HEK293 (cell line): ENCODE results near the gene PHF5A.
A peak's percentile ranks its signal among the peaks of the same experiment; 100 is the strongest.

Source experiments
- CTCF ChIA-PET: fragments of 350-600 bp; formaldehyde crosslinking; extraction: SDS; loops from one replicate; lab custom pipeline; 2021; ENCODE audit warnings: antibody characterized with exemption; lab: Yijun Ruan, JAX
- POLR2A ChIA-PET: fragments of 300-600 bp; formaldehyde crosslinking; extraction: SDS; loops from one replicate; lab custom pipeline; 2020; ENCODE audit warnings: antibody characterized with exemption, inconsistent platforms; lab: Yijun Ruan, JAX
- H3K27ac ChIP-seq: fragments of 200-500 bp; sonication (Bioruptor generic); 2 replicates; pipeline ENCODE4 v1.5.1; 2014; ENCODE audit warnings: low read depth, low read length, control low read depth, inconsistent platforms; ENCODE audit errors: extremely low read depth
- H3K36me3 ChIP-seq, 2 experiments: fragments of 200-500 bp in 1 of 2; sonication (Bioruptor generic) in 1 of 2; 1 replicate in 1 of 2; 2 replicates in 1 of 2; pipeline ENCODE4 v1.5.1; 2014 to 2017; ENCODE audit warnings: inconsistent platforms in 2 of 2, low read length in 2 of 2; ENCODE audit not compliant: control insufficient read depth in 2 of 2, insufficient read depth in 1 of 2
- H3K4me1 ChIP-seq: fragments of 200-500 bp; sonication (Bioruptor generic); 2 replicates; pipeline ENCODE4 v1.5.1; 2014; ENCODE audit warnings: mild to moderate bottlenecking, low read length, inconsistent platforms; ENCODE audit not compliant: control insufficient read depth, insufficient read depth
- H3K4me3 ChIP-seq: 2 replicates; pipeline ENCODE4 v1.5.1; 2011; ENCODE audit warnings: low read depth, mild to moderate bottlenecking, control low read depth, low read length, moderate library complexity
- H3K9me3 ChIP-seq: fragments of 200-500 bp; sonication (Bioruptor generic); 2 replicates; pipeline ENCODE4 v1.5.1; 2014; ENCODE audit warnings: low read depth, low read length, inconsistent platforms; ENCODE audit not compliant: control insufficient read depth, insufficient read depth
- ELK4 ChIP-seq: IDR thresholded peaks from 2 replicates; pipeline ENCODE4 v1.6.1; 2011; ENCODE audit warnings: mild to moderate bottlenecking, low read depth, low read length, borderline replicate concordance
- GLI2 ChIP-seq: fragments of 450-650 bp; formaldehyde crosslinking; IDR thresholded peaks from 2 replicates; pipeline ENCODE4; 2017; ENCODE audit warnings: missing biosample characterization, missing genetic modification characterization, low read depth, borderline replicate concordance
- GLIS1 ChIP-seq: fragments of 450-650 bp; formaldehyde crosslinking; IDR thresholded peaks from 2 replicates; pipeline ENCODE4 v1.5.1; 2016; ENCODE audit warnings: missing biosample characterization, missing genetic modification characterization
- KLF16 ChIP-seq: fragments of 450-650 bp; formaldehyde crosslinking; IDR thresholded peaks from 2 replicates; pipeline ENCODE4 v1.5.1; 2017; ENCODE audit warnings: missing biosample characterization, missing genetic modification characterization
- MZF1 ChIP-seq: fragments of 450-650 bp; formaldehyde crosslinking; IDR thresholded peaks from 2 replicates; pipeline ENCODE4 v1.5.1; 2017; ENCODE audit warnings: missing biosample characterization, missing genetic modification characterization, borderline replicate concordance
- REST ChIP-seq: fragments of 450-650 bp; formaldehyde crosslinking; IDR thresholded peaks from 2 replicates; pipeline ENCODE4 v1.5.1; 2016; ENCODE audit warnings: missing biosample characterization, missing genetic modification characterization
- TCF7L2 ChIP-seq: IDR thresholded peaks from 2 replicates; pipeline ENCODE4 v1.6.1; 2011; ENCODE audit warnings: low read depth, mild to moderate bottlenecking, inconsistent platforms, low read length, moderate library complexity, borderline replicate concordance
- YY1 ChIP-seq: fragments of 450-650 bp; formaldehyde crosslinking; IDR thresholded peaks from 2 replicates; pipeline ENCODE4 v1.5.1; 2018; ENCODE audit warnings: missing biosample characterization, missing genetic modification characterization
- ZBTB26 ChIP-seq: fragments of 450-650 bp; formaldehyde crosslinking; optimal IDR thresholded peaks from 2 replicates; pipeline ENCODE3; 2016; ENCODE audit warnings: missing biosample characterization, mild to moderate bottlenecking, missing genetic modification characterization
- ZFP69B ChIP-seq: fragments of 450-650 bp; formaldehyde crosslinking; IDR thresholded peaks from 2 replicates; pipeline ENCODE4 v1.5.1; 2016; ENCODE audit warnings: missing biosample characterization, missing genetic modification characterization
- ZNF112 ChIP-seq: fragments of 450-650 bp; formaldehyde crosslinking; IDR thresholded peaks from 2 replicates; pipeline ENCODE4 v1.5.0; 2017; ENCODE audit warnings: missing biosample characterization, missing genetic modification characterization
- ZNF121 ChIP-seq: fragments of 450-650 bp; formaldehyde crosslinking; IDR thresholded peaks from 2 replicates; pipeline ENCODE4 v1.5.1; 2016; ENCODE audit warnings: missing biosample characterization, missing genetic modification characterization
- ZNF132 ChIP-seq: fragments of 450-650 bp; formaldehyde crosslinking; IDR thresholded peaks from 2 replicates; pipeline ENCODE4 v1.5.1; 2017; ENCODE audit warnings: missing biosample characterization, missing genetic modification characterization, borderline replicate concordance
- ZNF239 ChIP-seq: fragments of 450-650 bp; formaldehyde crosslinking; IDR thresholded peaks from 2 replicates; pipeline ENCODE4 v1.5.1; 2016; ENCODE audit warnings: missing biosample characterization, missing genetic modification characterization
- ZNF354C ChIP-seq: fragments of 450-650 bp; formaldehyde crosslinking; IDR thresholded peaks from 2 replicates; pipeline ENCODE4 v1.5.1; 2016; ENCODE audit warnings: missing biosample characterization, missing genetic modification characterization, low read depth, borderline replicate concordance
- ZNF362 ChIP-seq: fragments of 450-650 bp; formaldehyde crosslinking; IDR thresholded peaks from 2 replicates; pipeline ENCODE4 v1.5.1; 2016; ENCODE audit warnings: missing biosample characterization, missing genetic modification characterization
- ZNF366 ChIP-seq: fragments of 450-650 bp; formaldehyde crosslinking; conservative IDR thresholded peaks from 2 replicates; pipeline ENCODE4 v1.5.1; 2016; ENCODE audit warnings: missing biosample characterization, missing genetic modification characterization
- ZNF37A ChIP-seq: fragments of 450-650 bp; IDR thresholded peaks from 2 replicates; pipeline ENCODE4 v1.5.1; 2018; ENCODE audit warnings: missing biosample characterization, missing genetic modification characterization
- ZNF404 ChIP-seq: fragments of 450-650 bp; formaldehyde crosslinking; IDR thresholded peaks from 2 replicates; pipeline ENCODE4 v1.5.1; 2017; ENCODE audit warnings: missing biosample characterization, missing genetic modification characterization
- ZNF416 ChIP-seq: fragments of 450-650 bp; formaldehyde crosslinking; IDR thresholded peaks from 2 replicates; pipeline ENCODE4 v1.5.1; 2016; ENCODE audit warnings: missing biosample characterization, missing genetic modification characterization
- ZNF514 ChIP-seq: fragments of 450-650 bp; formaldehyde crosslinking; IDR thresholded peaks from 2 replicates; pipeline ENCODE4 v1.5.1; 2016; ENCODE audit warnings: missing biosample characterization, missing genetic modification characterization
- ZNF558 ChIP-seq: fragments of 450-650 bp; formaldehyde crosslinking; IDR thresholded peaks from 2 replicates; pipeline ENCODE4 v1.5.1; 2016; ENCODE audit warnings: missing biosample characterization, missing genetic modification characterization
- ZNF561 ChIP-seq: fragments of 450-650 bp; IDR thresholded peaks from 2 replicates; pipeline ENCODE4 v1.5.1; 2018; ENCODE audit warnings: missing biosample characterization, missing genetic modification characterization, borderline replicate concordance
- ZNF600 ChIP-seq: fragments of 450-650 bp; formaldehyde crosslinking; IDR thresholded peaks from 2 replicates; pipeline ENCODE4 v1.5.1; 2016; ENCODE audit warnings: missing biosample characterization, missing genetic modification characterization
- ZNF629 ChIP-seq: fragments of 450-650 bp; formaldehyde crosslinking; IDR thresholded peaks from 2 replicates; pipeline ENCODE4 v1.5.1; 2017; ENCODE audit warnings: missing biosample characterization, missing genetic modification characterization
- ZNF658 ChIP-seq: fragments of 450-650 bp; formaldehyde crosslinking; IDR thresholded peaks from 2 replicates; pipeline ENCODE4; 2016; ENCODE audit warnings: missing biosample characterization, missing genetic modification characterization
- ZNF707 ChIP-seq: fragments of 450-650 bp; formaldehyde crosslinking; IDR thresholded peaks from 2 replicates; pipeline ENCODE4 v1.5.1; 2016; ENCODE audit warnings: missing biosample characterization, missing genetic modification characterization
- ZNF843 ChIP-seq: fragments of 450-650 bp; formaldehyde crosslinking; IDR thresholded peaks from 2 replicates; pipeline ENCODE4 v1.5.1; 2016; ENCODE audit warnings: missing biosample characterization, missing genetic modification characterization
- ZXDB ChIP-seq: fragments of 450-650 bp; formaldehyde crosslinking; IDR thresholded peaks from 2 replicates; pipeline ENCODE4 v1.5.1; 2016; ENCODE audit warnings: missing biosample characterization, missing genetic modification characterization

Gene PHF5A

DNA sequence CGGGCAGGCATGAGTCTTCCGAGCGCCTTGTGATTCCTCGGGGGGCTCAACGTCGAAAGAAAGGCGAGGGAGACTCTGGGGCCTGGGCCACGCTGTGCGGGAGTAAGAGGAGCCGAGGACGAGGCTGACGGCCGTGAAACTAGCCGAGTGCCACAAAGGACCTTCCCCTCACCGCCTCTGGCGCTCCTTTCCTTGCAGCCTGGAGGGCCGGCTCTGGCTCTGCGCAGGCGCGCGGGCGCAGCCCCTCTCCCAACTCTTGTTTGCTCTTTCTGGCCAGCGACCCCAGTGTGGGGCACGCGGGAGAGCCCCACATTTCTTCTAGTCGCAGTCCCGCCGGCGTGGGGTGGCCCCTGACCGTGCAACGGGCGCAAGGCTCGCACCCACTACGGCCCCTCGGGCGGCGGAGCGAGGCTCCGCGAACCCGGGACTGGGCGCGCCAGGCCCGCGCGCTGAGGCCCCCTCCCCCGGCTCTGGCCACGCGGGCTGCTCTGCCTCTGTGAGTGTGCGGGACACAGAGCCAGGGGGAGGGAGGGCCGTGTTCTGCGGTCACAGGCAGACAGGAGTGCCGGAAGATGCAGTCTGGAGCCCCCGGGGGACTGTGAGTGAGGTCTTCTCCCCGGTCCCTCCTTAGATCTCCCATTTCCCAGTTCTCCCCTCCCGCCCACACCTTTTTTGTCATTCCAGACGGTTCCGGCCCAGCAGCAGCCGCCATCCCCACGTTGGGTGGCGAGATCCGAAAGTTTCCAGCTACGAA lies 20.9 kb downstream of the PHF5A start (continued):
- peak; percentile 63 for TF ChIP-seq ZBTB26 (tag by site-specific recombination)
- no peak for TF ChIP-seq ZNF354C
- no peak for TF ChIP-seq ZNF514
- peak; percentile 59; the same call in 1 of the 2 replicates for TF ChIP-seq ZNF239 (tag by site-specific recombination)
- TF ChIP-seq TCF7L2, result 0 out of 2 replicates have a peak, but pooled peaks have one; percentile 11
- TF ChIP-seq ZNF558 (tag by site-specific recombination), result peak; percentile 66; the same call in 1 of the 2 replicates
- TF ChIP-seq ZNF37A (tag by site-specific recombination), result 0 out of 2 replicates have a peak, but pooled peaks have one; percentile 27
- no peak for TF ChIP-seq ZNF416 (tag by site-specific recombination)
- peak; percentile 56; the same call in 1 of the 2 replicates for TF ChIP-seq YY1 (tag by site-specific recombination)
- TF ChIP-seq REST (tag by site-specific recombination), result peak; percentile 41; the same call in 1 of the 2 replicates
- peak; percentile 96; the same call in 1 of the 2 replicates for TF ChIP-seq ZNF362 (tag by site-specific recombination)
- TF ChIP-seq ZNF707 (tag by site-specific recombination), result peak; percentile 49; the same call in 1 of the 2 replicates
- 0 out of 2 replicates have a peak, but pooled peaks have one; percentile 49 for TF ChIP-seq ZFP69B (tag by site-specific recombination)
- peak; percentile 19; the same call in 1 of the 2 replicates for TF ChIP-seq ZNF561 (tag by site-specific recombination)
- peak; percentile 60; the same call in 1 of the 2 replicates for TF ChIP-seq MZF1
- no peak for TF ChIP-seq ZNF843 (tag by site-specific recombination)
- TF ChIP-seq, all 188 proteins: peak for 22

DNA sequence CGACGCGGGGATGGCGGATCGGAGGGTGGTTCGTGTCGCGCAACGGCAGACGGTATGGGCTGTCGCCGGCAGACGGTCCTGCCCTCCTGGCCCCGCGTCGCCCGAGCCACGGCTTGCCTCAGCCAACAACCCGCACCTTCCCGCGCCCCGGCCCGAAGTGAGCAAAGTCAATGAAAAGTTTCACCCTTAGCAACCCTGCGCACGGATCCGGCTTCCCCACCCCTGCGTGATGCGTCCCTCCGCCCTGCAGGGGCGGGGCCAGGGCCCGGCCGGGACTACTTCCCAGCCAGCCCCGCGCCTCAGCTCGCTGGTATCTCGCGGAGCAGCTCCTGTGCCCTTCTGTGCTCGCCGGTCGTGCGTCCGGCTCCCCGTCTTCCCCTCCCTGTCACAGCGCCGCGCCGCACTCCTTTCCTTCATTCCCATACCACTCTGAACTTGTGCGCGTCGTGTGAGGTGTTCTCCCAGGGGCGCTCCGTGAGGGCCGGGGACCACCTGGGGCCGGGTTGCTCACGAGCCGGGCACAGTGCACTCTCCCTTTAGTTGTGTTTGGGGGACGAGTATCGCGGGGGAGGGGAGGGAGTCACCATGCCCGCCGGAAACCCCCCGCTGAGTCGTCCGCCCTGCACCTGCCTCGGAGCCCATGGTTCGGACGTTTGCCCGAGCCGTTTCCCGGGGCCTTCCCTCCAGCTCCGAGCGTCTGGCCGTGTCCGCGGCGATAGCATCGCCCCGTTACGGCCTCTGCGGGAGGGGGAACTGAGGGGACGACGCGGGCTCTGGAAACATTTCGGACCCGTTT lies 21.7 kb downstream of the PHF5A start, which contains the start of gene TOB2:
TSS of gene TOB2 (minus strand) at position 163 of the 796 bp plus-strand sequence. CDS start 9,456 bp downstream, outside the sequence.
- Histone ChIP-seq H3K27ac (peak within 1 kb of the TSS; percentile 100), H3K36me3 (peaks cover 2 to 30% of the 10 kb centered on the region in 2 experiments), H3K4me1 (no peaks in the 10 kb centered on the region), H3K9me3 (no peaks in the 10 kb centered on the region), H3K4me3 (peak within 1 kb of the TSS; percentile 90)
- ChIA-PET CTCF (interaction anchor here (0.6 to 5.3 kb wide), 6 partner anchors 21 to 209 kb away, joined by 3 to 33 read pairs (median 4); no protein-coding TSS in a partner anchor), POLR2A (interaction anchor here (0.6 to 8.3 kb wide), 42 partner anchors 9 to 249 kb away, joined by 3 to 214 read pairs (median 5); partner anchors contain the start of genes ACO2, CSDC2, DESI1 and PHF5A)
- peak; percentile 53; the same call in 1 of the 2 replicates for TF ChIP-seq GLI2 (tag by site-specific recombination)
- TF ChIP-seq ZNF121 (tag by site-specific recombination), result no peak
- TF ChIP-seq GLIS1, result peak; percentile 100
- no peak for TF ChIP-seq ZNF514
- TF ChIP-seq ZNF112, result no peak
- TF ChIP-seq ELK4, result no peak
- TF ChIP-seq ZXDB (tag by site-specific recombination), result peak; percentile 99
- TF ChIP-seq ZNF404, result no peak
- peak; percentile 100 for TF ChIP-seq KLF16
- no peak for TF ChIP-seq ZNF658
- TF ChIP-seq ZNF132 (tag by site-specific recombination), result no peak
- TF ChIP-seq ZNF600 (tag by site-specific recombination), result peak; percentile 95
- TF ChIP-seq TCF7L2, result no peak
- peak; percentile 96 for TF ChIP-seq ZNF366 (tag by site-specific recombination)
- TF ChIP-seq ZNF629 (tag by site-specific recombination), result peak; percentile 96
